Transverse colon (tissue), 4 donors: Measurements from ENCODE around the gene NSUN3.

Source experiments
- POLR2A ChIP-seq: fragments of 450-650 bp; IDR thresholded peaks from one replicate; pipeline ENCODE4 v1.6.1; 2016; ENCODE audit warnings: antibody characterized with exemption, mild to moderate bottlenecking, moderate library complexity
- POLR2AphosphoS5 ChIP-seq, 3 donors: sonication (generic); formaldehyde crosslinking; IDR thresholded peaks; one replicate each; pipeline ENCODE4 v1.6.1; 2016; ENCODE audit warnings: antibody characterized with exemption in 3 of 3
- TF ChIP-seq, protein P1 (sequence below), 5 experiments: fragments of 200-600 bp in 3 of 5; fragments of 450-650 bp in 2 of 5; sonication (generic) in 3 of 5; IDR thresholded peaks; 1 replicate in 2 of 5; 2 replicates in 3 of 5; pipeline ENCODE4 v1.5.1; 2016 to 2017; ENCODE audit warnings: antibody characterized with exemption in 5 of 5, inconsistent platforms in 3 of 5, mild to moderate bottlenecking in 2 of 5, moderate library complexity in 1 of 5

DNA sequence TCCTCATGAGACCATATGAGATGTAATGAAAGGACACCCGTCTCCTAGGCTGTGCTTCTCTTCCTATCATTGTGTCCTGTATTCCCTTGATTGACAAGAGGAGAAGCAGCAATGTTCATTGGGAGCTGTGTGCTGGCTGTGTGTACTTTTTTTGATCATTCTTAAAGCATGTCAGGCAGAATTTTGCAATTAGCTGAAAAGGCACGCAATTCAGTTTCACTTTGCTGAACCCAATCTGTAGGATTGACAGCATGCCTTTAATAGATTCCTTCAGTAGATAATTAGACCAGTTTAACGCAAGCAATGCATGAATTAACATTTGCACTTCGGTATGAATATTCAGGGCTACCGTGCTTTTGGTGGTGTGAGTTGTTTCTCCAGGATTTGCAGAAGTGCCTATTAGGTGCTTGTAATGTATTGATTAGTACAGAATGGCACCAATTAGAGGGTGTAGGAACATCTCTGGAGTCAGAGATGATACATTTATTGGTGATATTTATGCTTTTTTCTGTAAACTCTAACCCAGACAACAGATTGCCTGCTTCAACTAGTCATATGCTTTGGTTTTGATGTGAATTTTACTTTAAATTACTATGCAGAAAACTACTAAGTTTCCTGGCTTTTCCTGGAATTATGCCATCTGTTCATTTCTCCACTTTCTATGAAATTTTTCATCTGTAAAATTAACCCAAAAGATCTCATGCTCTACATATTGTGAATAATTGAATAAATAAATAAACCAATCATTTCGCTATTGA, 114.3 kb downstream of the NSUN3 start:
- TF ChIP-seq POLR2A (no peak), POLR2AphosphoS5 (IDR thresholded peaks at IDR 0.05) (no peak)
- TF ChIP-seq, protein P1, sequence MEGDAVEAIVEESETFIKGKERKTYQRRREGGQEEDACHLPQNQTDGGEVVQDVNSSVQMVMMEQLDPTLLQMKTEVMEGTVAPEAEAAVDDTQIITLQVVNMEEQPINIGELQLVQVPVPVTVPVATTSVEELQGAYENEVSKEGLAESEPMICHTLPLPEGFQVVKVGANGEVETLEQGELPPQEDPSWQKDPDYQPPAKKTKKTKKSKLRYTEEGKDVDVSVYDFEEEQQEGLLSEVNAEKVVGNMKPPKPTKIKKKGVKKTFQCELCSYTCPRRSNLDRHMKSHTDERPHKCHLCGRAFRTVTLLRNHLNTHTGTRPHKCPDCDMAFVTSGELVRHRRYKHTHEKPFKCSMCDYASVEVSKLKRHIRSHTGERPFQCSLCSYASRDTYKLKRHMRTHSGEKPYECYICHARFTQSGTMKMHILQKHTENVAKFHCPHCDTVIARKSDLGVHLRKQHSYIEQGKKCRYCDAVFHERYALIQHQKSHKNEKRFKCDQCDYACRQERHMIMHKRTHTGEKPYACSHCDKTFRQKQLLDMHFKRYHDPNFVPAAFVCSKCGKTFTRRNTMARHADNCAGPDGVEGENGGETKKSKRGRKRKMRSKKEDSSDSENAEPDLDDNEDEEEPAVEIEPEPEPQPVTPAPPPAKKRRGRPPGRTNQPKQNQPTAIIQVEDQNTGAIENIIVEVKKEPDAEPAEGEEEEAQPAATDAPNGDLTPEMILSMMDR (IDR thresholded peaks at IDR 0.05): no peak
